ENCODE data around the gene CPED1. TPM values are rescaled to one million over a fixed set of nuclear protein-coding genes. Genes with fewer than 3 reads are reported as not detected.

Gene CPED1
- total RNA-seq, 1 experiment from 2014 or later, result 0.13 TPM

DNA sequence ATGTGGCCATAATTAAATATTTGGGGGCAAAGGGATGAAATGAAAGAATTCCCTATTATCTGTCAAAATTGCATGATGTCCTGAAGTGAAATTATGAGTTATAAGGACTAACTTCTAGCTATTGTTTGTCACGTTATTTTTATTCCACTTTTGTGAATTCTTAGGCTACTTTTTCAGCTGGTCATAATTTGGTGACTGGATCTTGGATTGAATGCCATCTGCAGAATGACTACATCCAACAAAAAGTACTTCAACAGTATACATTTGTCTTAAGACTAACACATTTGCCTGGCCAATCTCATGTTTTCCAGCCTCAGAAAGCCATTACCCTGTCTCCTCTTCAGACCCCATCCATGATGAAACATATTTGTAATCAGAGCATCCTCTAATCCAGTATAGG, 292.1 kb downstream of the CPED1 start:
- no peak overlapping the region for H2AFZ ChIP-seq (ENCODE audit: low read length)
- DNase-seq, result no peak
- H3K79me1 ChIP-seq (ENCODE audit: insufficient read depth, low read depth, low read length, poor library complexity, severe bottlenecking), result no peaks in the 10 kb centered on the region
- H2BK5ac ChIP-seq (ENCODE audit: insufficient read length, low read length), result no peak overlapping the region
- no peaks in the 10 kb centered on the region for H3K79me2 ChIP-seq (ENCODE audit: insufficient read depth, low read length)
- no peaks in the 10 kb centered on the region for H3K9me3 ChIP-seq (ENCODE audit: control insufficient read depth, low read depth, low read length)
- H3K4ac ChIP-seq (ENCODE audit: low read depth, low read length), result no peak overlapping the region
- H3K14ac ChIP-seq (ENCODE audit: insufficient read depth, low read length), result no peak overlapping the region
- H2AK5ac ChIP-seq (ENCODE audit: insufficient read length, low read length), result no peak overlapping the region
- H3K9me3 Mint-ChIP-seq, result peaks cover 18 to 22% of the 10 kb centered on the region in 2 experiments
- H3K4me3 Mint-ChIP-seq, result no peak overlapping the region
- TF ChIP-seq, protein P1, sequence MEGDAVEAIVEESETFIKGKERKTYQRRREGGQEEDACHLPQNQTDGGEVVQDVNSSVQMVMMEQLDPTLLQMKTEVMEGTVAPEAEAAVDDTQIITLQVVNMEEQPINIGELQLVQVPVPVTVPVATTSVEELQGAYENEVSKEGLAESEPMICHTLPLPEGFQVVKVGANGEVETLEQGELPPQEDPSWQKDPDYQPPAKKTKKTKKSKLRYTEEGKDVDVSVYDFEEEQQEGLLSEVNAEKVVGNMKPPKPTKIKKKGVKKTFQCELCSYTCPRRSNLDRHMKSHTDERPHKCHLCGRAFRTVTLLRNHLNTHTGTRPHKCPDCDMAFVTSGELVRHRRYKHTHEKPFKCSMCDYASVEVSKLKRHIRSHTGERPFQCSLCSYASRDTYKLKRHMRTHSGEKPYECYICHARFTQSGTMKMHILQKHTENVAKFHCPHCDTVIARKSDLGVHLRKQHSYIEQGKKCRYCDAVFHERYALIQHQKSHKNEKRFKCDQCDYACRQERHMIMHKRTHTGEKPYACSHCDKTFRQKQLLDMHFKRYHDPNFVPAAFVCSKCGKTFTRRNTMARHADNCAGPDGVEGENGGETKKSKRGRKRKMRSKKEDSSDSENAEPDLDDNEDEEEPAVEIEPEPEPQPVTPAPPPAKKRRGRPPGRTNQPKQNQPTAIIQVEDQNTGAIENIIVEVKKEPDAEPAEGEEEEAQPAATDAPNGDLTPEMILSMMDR (conservative IDR thresholded peaks at IDR 0.05), result no peak
- no peaks in the 10 kb centered on the region for H3K27me3 ChIP-seq (ENCODE audit: insufficient read depth, low read length)
- no peak overlapping the region for H2BK15ac ChIP-seq (ENCODE audit: low read depth, low read length)
- no peak overlapping the region for H3K27ac ChIP-seq (ENCODE audit: insufficient read length, low read depth, low read length)
- no peaks in the 10 kb centered on the region for H3K23me2 ChIP-seq (ENCODE audit: insufficient read length, low read depth, low read length, poor library complexity, severe bottlenecking)
- no peak overlapping the region for H3T11ph ChIP-seq (ENCODE audit: low read length)
- H4K8ac ChIP-seq (replicated peaks; ENCODE audit: insufficient read length, low read depth, low read length), result no peak overlapping the region
- H3K9ac ChIP-seq (ENCODE audit: extremely low read depth, insufficient read length, low read length), result no peak overlapping the region
- no peaks in the 10 kb centered on the region for H4K20me1 ChIP-seq (ENCODE audit: control insufficient read depth, insufficient read depth, insufficient read length)
- 0 out of 2 replicates have a peak, but pooled peaks cover 2% of the 10 kb centered on the region for H3K27me3 Mint-ChIP-seq (ENCODE audit: low read depth)
- no peak overlapping the region for H4K91ac ChIP-seq (ENCODE audit: insufficient read length, low read depth, low read length)
- no peak overlapping the region for H3K56ac ChIP-seq (ENCODE audit: insufficient read length, low read depth, low read length)
- WGBS (ENCODE audit: extremely low coverage, insufficient read length, low lambda C conversion rate), result no CpG with 5 or more reads among the region's 1 CpG
- H4K5ac ChIP-seq (ENCODE audit: insufficient read length, low read depth, low read length), result no peak overlapping the region
- 0 out of 2 replicates have a peak, but pooled peaks cover 2% of the 10 kb centered on the region for H3K4me1 ChIP-seq (ENCODE audit: insufficient read depth, low read length)
- no peak overlapping the region for H3K18ac ChIP-seq (ENCODE audit: insufficient read length, low read depth, low read length)
- no peak overlapping the region for H3K4me2 ChIP-seq (ENCODE audit: insufficient read depth, insufficient read length, low read length)
- H3K36me3 Mint-ChIP-seq (ENCODE audit: insufficient read depth in 1 of 3, low read depth in 3 of 3), result peaks cover 15 to 20% (median 17%) of the 10 kb centered on the region in 3 experiments
- peaks cover 11 to 13% of the 10 kb centered on the region in 2 experiments for H3K4me1 Mint-ChIP-seq
- no peak overlapping the region for H2BK20ac ChIP-seq (ENCODE audit: low read depth, low read length, poor library complexity, severe bottlenecking)
- H3K27ac Mint-ChIP-seq, result no peak overlapping the region
- no peak overlapping the region for H3K23ac ChIP-seq (ENCODE audit: insufficient read length, low read depth, low read length)
- H2BK12ac ChIP-seq (ENCODE audit: insufficient read length, low read depth, low read length), result no peak overlapping the region
- H2BK120ac ChIP-seq (ENCODE audit: low read depth, low read length, poor library complexity, severe bottlenecking), result no peak overlapping the region

All from H9 (cell line).